Activated naive CD4-positive, alpha-beta T cell treated with anti-CD3 and anti-CD28 coated beads for 36 hours (primary cell): ENCODE results near the gene MGAT4A. TPM values are rescaled to one million over a fixed set of nuclear protein-coding genes. Genes with fewer than 3 reads are reported as not detected.
"Not testable (repeated sequence)": the region's sequence is repeated elsewhere in the genome, so short reads cannot be mapped to it uniquely, and the experiment has no call there.

ENCODE experiments used
- CTCF ChIA-PET: fragments of 350-600 bp; sonication (Branson Sonifier 250); formaldehyde crosslinking; loops from one replicate; lab custom pipeline; 2021; ENCODE audit warnings: antibody characterized with exemption; lab: Charles Lee
- DNase-seq: peaks from one replicate; pipeline ENCODE4 v3.0.0-alpha.2; 2020
- H3K27ac Mint-ChIP-seq: one replicate; pipeline ENCODE4 v1.8.0; 2021; ENCODE audit warnings: mild to moderate bottlenecking, mixed read lengths
- H3K27me3 Mint-ChIP-seq: one replicate; pipeline ENCODE4 v1.8.0; 2021; ENCODE audit warnings: low read depth, mixed read lengths
- H3K36me3 Mint-ChIP-seq: one replicate; pipeline ENCODE4 v1.8.0; 2021; ENCODE audit warnings: low read depth, mixed read lengths
- H3K4me1 Mint-ChIP-seq: one replicate; pipeline ENCODE4 v1.8.0; 2021; ENCODE audit warnings: low read depth, mixed read lengths
- H3K4me3 Mint-ChIP-seq: one replicate; pipeline ENCODE4 v1.8.0; 2021; ENCODE audit warnings: mild to moderate bottlenecking, moderate library complexity, mixed read lengths
- H3K9me3 Mint-ChIP-seq: one replicate; pipeline ENCODE4 v1.8.0; 2021; ENCODE audit warnings: mixed read lengths
- intact Hi-C: fragments of 100-400 bp; cut with micrococcal nuclease; formaldehyde crosslinking; loops from one replicate; pipeline ENCODE4 v1.15.1; 2023
- total RNA-seq, 2 experiments: library from RNA; stranded (reverse); gene quantifications; one replicate each; pipeline ENCODE4 v1.2.3, GENCODE V29; 2021

The MGAT4A gene
- total RNA-seq, 2 experiments from 2014 or later = 85.5 to 87.5 TPM

DNA sequence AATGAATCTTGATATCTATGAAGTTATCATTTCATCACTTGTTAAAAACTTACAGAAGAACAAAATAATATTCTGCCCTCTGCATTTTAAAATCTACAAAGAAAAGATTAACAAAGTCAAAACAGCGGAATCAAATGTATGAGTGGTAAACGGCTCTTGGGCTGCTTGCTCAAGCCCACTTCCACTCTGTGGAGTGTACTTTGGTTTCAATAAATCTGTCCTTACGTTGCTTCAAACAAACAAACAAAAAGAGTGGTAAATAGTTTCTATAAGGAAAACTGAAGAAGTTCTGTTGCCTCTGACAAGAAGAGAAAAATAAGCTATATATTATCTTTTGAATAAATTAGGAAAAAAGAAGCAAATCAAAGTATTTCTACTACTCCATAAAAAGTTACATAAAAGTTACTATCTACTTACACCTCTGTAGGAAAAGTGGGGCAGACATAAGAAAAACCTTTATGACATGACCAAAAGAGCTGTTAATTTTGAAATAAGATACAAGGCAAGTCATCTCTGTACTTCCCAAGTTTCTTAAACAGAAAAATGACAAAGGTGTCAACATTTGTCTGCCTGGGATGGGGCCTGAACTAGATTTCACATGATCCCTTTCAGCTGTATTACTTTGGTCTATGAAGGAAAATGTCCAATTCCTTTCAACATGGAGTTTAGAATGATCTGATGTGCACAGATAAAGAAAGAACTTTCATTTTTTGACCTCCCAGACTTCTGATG lies 56.5 kb downstream of the MGAT4A start:
- intact Hi-C loops = loop anchor here (1.0 kb wide), 1 partner anchor 11 kb away; no protein-coding TSS in a partner anchor
- Mint-ChIP-seq H3K36me3 (peaks cover 64% of the 10 kb centered on the region), H3K27ac (peak overlapping the region; percentile 78), H3K27me3 (no peaks in the 10 kb centered on the region), H3K4me1 (peaks cover 61% of the 10 kb centered on the region), H3K4me3 (no peak overlapping the region), H3K9me3 (peaks cover 15% of the 10 kb centered on the region)
- CTCF ChIA-PET = interaction anchor here (0.8 to 1.8 kb wide), 5 partner anchors 11 to 18 kb away, joined by 3 to 6 read pairs (median 4); no protein-coding TSS in a partner anchor
- no peak for DNase-seq

DNA sequence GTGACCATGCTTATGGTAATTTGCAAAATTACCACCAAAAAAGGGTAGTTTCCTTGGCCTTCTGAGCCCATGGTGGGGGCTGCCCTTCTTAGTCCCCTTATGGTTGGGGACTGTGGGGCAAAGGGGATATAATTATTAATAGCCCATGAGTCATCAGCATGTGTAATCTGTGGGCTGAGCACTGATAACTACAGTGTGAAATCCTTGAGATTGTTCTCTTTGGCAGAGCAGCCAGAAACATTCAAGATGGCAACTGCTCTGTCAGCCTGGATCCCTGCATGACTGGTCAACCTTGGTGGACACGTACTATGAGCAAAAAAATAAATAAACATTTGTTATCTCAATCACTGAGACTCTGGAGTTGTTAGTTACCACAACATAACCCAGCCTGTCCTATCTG lies 61.3 kb downstream of the MGAT4A start:
- Mint-ChIP-seq H3K9me3 (peaks cover 28% of the 10 kb centered on the region), H3K27ac (peak overlapping the region; percentile 3), H3K27me3 (no peaks in the 10 kb centered on the region), H3K36me3 (peaks cover 83% of the 10 kb centered on the region), H3K4me1 (peaks cover 84% of the 10 kb centered on the region), H3K4me3 (no peak overlapping the region)
- intact Hi-C loops = no loop called here
- CTCF ChIA-PET = interaction anchor here (0.6 kb wide), 1 partner anchor 71 kb away, joined by 3 read pairs; no protein-coding TSS in a partner anchor
- no peak for DNase-seq

DNA sequence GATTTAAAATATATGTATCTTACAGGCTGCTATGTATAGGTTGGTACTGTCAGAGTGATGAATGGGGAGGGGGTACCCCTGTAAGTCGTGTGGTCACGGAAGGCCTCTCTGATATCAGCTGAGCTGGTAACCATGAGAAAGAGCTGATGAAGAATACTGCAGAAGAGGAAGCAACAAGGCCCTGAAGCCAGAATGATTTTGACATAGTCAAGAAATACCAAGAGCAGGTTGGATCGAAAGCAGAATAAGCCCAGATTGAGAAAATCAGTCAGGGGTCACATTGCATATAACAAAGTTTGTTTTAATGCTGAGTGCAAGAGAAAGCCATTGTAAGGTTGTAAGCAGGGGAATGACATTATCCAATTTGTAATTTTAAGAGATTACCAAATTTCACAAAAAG lies 65.3 kb downstream of the MGAT4A start:
- intact Hi-C loops = no loop called here
- Mint-ChIP-seq H3K4me1 (peaks cover 76% of the 10 kb centered on the region), H3K27me3 (no peaks in the 10 kb centered on the region), H3K9me3 (peaks cover 15% of the 10 kb centered on the region), H3K36me3 (peaks cover 60% of the 10 kb centered on the region), H3K4me3 (no peak overlapping the region), H3K27ac (peak overlapping the region; percentile 95)
- CTCF ChIA-PET = no interaction called here
- no peak for DNase-seq

GRCh38 chr2:98664323-98664722 lies 66.6 kb downstream of the MGAT4A start:
- intact Hi-C loops = loop anchor here (1.0 kb wide), 1 partner anchor 29 kb away; no protein-coding TSS in a partner anchor
- H3K27ac Mint-ChIP-seq = peak overlapping the region; percentile 95
- CTCF ChIA-PET = interaction anchor here (0.6 to 2.0 kb wide), 7 partner anchors 8 to 158 kb away, joined by 3 to 9 read pairs (median 3); no protein-coding TSS in a partner anchor
- H3K4me3 Mint-ChIP-seq = peak overlapping the region; percentile 52
- H3K36me3 Mint-ChIP-seq = peaks cover 58% of the 10 kb centered on the region
- peak; percentile 78 for DNase-seq
- H3K27me3 Mint-ChIP-seq = no peaks in the 10 kb centered on the region
- H3K9me3 Mint-ChIP-seq = peaks cover 21% of the 10 kb centered on the region
- peaks cover 77% of the 10 kb centered on the region for H3K4me1 Mint-ChIP-seq

DNA sequence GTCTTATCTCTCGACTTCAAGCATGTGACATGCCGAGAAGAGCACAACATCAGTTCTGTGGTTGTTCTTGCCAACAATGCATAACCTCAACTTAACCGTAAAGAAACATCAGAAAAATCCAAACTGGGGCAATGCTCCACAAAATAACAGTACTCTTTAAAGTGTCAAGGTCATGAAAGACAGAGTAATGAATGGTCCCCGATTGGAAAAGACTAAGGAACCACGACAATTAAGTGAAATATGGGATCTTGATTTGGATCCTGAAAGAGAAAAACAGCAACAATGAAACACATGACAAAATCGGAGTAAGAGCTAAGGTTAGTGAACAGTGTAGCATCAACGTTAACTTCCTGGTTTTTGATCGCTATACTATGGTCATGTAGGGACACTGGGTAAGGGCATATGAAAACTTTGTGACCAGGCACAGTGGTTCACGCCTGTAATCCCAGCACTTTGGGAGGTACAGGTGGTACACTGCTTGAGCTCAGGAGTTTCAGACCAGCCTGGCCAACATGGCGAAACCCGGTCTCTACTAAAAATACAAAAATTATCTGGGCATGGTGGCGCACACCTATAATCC lies 67.3 kb downstream of the MGAT4A start:
- intact Hi-C loops = loop anchor here (1.0 kb wide), 2 partner anchors 11 to 30 kb away; no protein-coding TSS in a partner anchor
- Mint-ChIP-seq H3K9me3 (peaks cover 21% of the 10 kb centered on the region), H3K4me3 (peak overlapping the region; percentile 72), H3K4me1 (peaks cover 74% of the 10 kb centered on the region), H3K36me3 (peaks cover 50% of the 10 kb centered on the region), H3K27me3 (no peaks in the 10 kb centered on the region), H3K27ac (peak overlapping the region; percentile 95)
- CTCF ChIA-PET = interaction anchor here (0.7 to 2.0 kb wide), 5 partner anchors 11 to 159 kb away, joined by 3 to 9 read pairs (median 3); no protein-coding TSS in a partner anchor
- DNase-seq = no peak

- H3K9me3 Mint-ChIP-seq = not testable (repeated sequence)
Measured at GRCh38 chr2:98659491-98659840, 71.5 kb downstream of the MGAT4A start.

DNA sequence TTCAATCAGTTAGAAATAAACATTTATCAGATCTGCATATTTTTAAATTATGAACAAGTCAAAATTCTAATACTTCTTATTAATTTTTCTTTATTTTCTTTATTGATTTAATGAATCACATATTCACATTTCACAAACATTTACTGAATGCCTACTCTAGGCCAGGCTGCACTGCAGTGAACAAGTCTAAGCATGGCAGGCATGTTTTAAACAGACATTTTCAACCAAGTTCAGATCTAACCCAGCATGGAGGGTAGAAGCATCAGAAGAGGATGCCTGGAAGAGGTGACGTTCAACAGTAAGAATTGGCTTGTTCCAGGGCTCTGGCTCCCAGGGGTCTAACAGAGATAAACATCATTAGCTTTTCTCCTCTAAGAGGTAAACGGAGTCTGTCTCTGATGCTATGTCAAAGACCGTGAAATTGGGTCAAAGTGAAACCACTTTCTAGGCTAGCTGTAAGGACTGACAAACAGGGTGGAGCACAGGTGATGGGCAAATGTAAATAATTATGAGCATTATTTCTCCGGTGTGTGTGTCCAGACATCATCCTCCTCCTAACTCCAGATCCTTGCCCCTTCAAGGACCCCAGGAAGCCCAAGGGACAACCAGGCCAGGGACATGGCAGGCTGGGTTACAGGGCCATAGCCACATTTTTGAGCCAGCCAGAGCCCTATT lies 72.0 kb downstream of the MGAT4A start:
- peak; percentile 21 for DNase-seq
- peaks cover 31% of the 10 kb centered on the region for H3K36me3 Mint-ChIP-seq
- intact Hi-C loops = loop anchor here (1.0 to 5.0 kb wide), 5 partner anchors 22 to 202 kb away; no protein-coding TSS in a partner anchor
- peak overlapping the region; percentile 97 for H3K27ac Mint-ChIP-seq
- H3K4me1 Mint-ChIP-seq = peaks cover 68% of the 10 kb centered on the region
- H3K4me3 Mint-ChIP-seq = peak overlapping the region; percentile 74
- CTCF ChIA-PET = interaction anchor here (0.6 to 2.2 kb wide), 7 partner anchors 10 to 82 kb away, joined by 3 to 6 read pairs (median 3); no protein-coding TSS in a partner anchor
- H3K27me3 Mint-ChIP-seq = no peaks in the 10 kb centered on the region
- peaks cover 8% of the 10 kb centered on the region for H3K9me3 Mint-ChIP-seq

More at GRCh38 chr2:98659491-98659840, 71.5 kb downstream of the MGAT4A start:
- not testable (repeated sequence) for H3K27me3 Mint-ChIP-seq
- Mint-ChIP-seq H3K4me1 (peaks cover 66% of the 10 kb centered on the region), H3K27ac (peak overlapping the region; percentile 97), H3K36me3 (peaks cover 29% of the 10 kb centered on the region), H3K4me3 (peak overlapping the region; percentile 74)
- CTCF ChIA-PET = interaction anchor here (0.8 to 2.2 kb wide), 7 partner anchors 10 to 81 kb away, joined by 3 to 6 read pairs (median 3); no protein-coding TSS in a partner anchor
- intact Hi-C loops = loop anchor here (1.0 to 5.0 kb wide), 5 partner anchors 23 to 202 kb away; no protein-coding TSS in a partner anchor
- peak; percentile 52 for DNase-seq

DNA sequence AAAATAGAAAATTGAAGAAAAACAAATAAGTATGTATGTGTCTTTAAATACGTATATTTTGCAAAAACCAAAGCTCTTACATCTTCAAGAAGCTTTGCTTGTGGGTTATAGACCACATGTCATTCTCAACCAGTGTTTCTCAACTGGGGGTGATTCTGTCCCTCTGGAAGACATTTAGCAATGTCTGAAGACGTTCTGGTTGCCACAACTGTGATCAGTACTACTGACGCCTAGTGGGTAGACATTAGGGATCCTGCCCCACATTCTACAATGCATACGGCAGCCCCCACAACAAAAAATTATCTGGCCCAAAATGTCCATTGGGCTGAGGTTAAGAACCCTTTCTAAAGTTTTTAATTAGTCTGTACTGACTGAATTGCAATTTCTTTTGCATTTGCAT lies 74.1 kb downstream of the MGAT4A start:
- peak; percentile 29 for DNase-seq
- H3K36me3 Mint-ChIP-seq = peaks cover 39% of the 10 kb centered on the region
- H3K4me3 Mint-ChIP-seq = peak overlapping the region; percentile 67
- peaks cover 77% of the 10 kb centered on the region for H3K4me1 Mint-ChIP-seq
- no peaks in the 10 kb centered on the region for H3K27me3 Mint-ChIP-seq
- intact Hi-C loops = loop anchor here (2.0 to 5.0 kb wide), 2 partner anchors 46 to 199 kb away; no protein-coding TSS in a partner anchor
- peak overlapping the region; percentile 94 for H3K27ac Mint-ChIP-seq
- H3K9me3 Mint-ChIP-seq = peaks cover 8% of the 10 kb centered on the region
- CTCF ChIA-PET = interaction anchor here (0.6 to 3.3 kb wide), 15 partner anchors 7 to 409 kb away, joined by 3 to 19 read pairs (median 4); no protein-coding TSS in a partner anchor

GRCh38 chr2:98654699-98655495 lies 76.0 kb downstream of the MGAT4A start:
- intact Hi-C loops = loop anchor here (5.0 kb wide), 2 partner anchors 198 to 267 kb away; no protein-coding TSS in a partner anchor
- Mint-ChIP-seq H3K27me3 (no peaks in the 10 kb centered on the region), H3K36me3 (peaks cover 42% of the 10 kb centered on the region), H3K4me1 (peaks cover 80% of the 10 kb centered on the region), H3K9me3 (peaks cover 6% of the 10 kb centered on the region), H3K27ac (peak overlapping the region; percentile 94), H3K4me3 (peak overlapping the region; percentile 57)
- CTCF ChIA-PET = interaction anchor here (0.9 to 3.3 kb wide), 2 partner anchors 66 to 74 kb away, joined by 3 to 19 read pairs; no protein-coding TSS in a partner anchor
- DNase-seq = peak; percentile 53

DNA sequence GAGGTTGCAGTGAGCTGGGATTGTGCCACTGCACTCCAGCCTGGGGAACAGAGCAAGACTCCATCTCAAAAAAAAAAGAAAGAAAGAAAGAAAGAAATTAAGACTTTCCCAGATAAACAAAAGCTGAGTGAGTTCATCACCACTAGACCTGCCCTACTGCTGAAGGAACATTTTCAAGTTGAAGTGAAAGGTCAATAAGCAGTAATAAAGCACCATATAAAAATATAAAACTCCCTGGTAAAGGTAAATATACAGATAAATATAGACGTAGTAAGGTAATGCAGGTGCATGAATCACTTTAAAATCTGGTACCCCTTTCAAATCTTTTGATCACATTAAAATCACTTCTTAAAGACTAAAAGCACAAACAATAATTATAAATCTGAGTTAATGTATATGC lies 79.9 kb downstream of the MGAT4A start:
- intact Hi-C loops = loop anchor here (2.0 to 5.0 kb wide), 2 partner anchors 271 to 840 kb away; partner anchors contain the start of gene REV1
- no peak for DNase-seq
- Mint-ChIP-seq H3K27ac (peak overlapping the region; percentile 94), H3K4me1 (peaks cover 71% of the 10 kb centered on the region), H3K36me3 (peaks cover 45% of the 10 kb centered on the region), H3K4me3 (no peak overlapping the region), H3K27me3 (no peaks in the 10 kb centered on the region), H3K9me3 (peaks cover 7% of the 10 kb centered on the region)
- CTCF ChIA-PET = interaction anchor here (0.6 to 1.0 kb wide), 2 partner anchors 187 to 604 kb away, joined by 3 to 5 read pairs; no protein-coding TSS in a partner anchor

GRCh38 chr2:98649992-98650375 lies 80.9 kb downstream of the MGAT4A start:
- Mint-ChIP-seq H3K36me3 (peaks cover 40% of the 10 kb centered on the region), H3K4me3 (no peak overlapping the region), H3K27me3 (no peaks in the 10 kb centered on the region), H3K9me3 (peaks cover 7% of the 10 kb centered on the region), H3K27ac (peak overlapping the region; percentile 83), H3K4me1 (peaks cover 62% of the 10 kb centered on the region)
- DNase-seq = no peak
- CTCF ChIA-PET = interaction anchor here (0.6 to 2.2 kb wide), 39 partner anchors 11 to 417 kb away, joined by 3 to 39 read pairs (median 5); partner anchors contain the start of gene MGAT4A
- intact Hi-C loops = loop anchor here (1.0 to 5.0 kb wide), 6 partner anchors 53 to 841 kb away; partner anchors contain the start of gene REV1
